HCT116 (cell line): ENCODE results near the gene STK35. TPM values are rescaled to one million over a fixed set of nuclear protein-coding genes. Genes with fewer than 3 reads are reported as not detected.
A peak's percentile ranks its signal among the peaks of the same experiment; 100 is the strongest.

Experiments used
- ATAC-seq: fragments of 200-7000 bp; cut with Tn5 transposase; 2 replicates; pipeline ENCODE4 v1.9.1; 2020; ENCODE audit warnings: mild to moderate bottlenecking, moderate library complexity
- BruUV-seq: library from RNA; stranded (reverse); fragments of 400-500 nt; replicated peaks from 2 replicates; lab custom pipeline; 2021; lab: Mats Ljungman, UMichigan
- CTCF ChIA-PET: fragments of 300-600 bp; sonication (Branson Sonifier 250); formaldehyde crosslinking; loops from one replicate; lab custom pipeline; 2021; ENCODE audit warnings: antibody characterized with exemption; lab: Charles Lee
- POLR2A ChIA-PET: fragments of 300-600, 350-600 bp; sonication (Branson Sonifier 250); formaldehyde crosslinking; loops from one replicate; lab custom pipeline; 2021; ENCODE audit warnings: antibody characterized with exemption; lab: Charles Lee
- RAD21 ChIA-PET, 2 experiments: fragments of 300-600 bp; sonication (Branson Sonifier 250); formaldehyde crosslinking; loops; one replicate each; lab custom pipeline; 2023; ENCODE audit warnings: low total read pairs in 2 of 2; ENCODE audit not compliant: uncharacterized antibody in 2 of 2, unreplicated experiment in 2 of 2, low non-redundant PET in 1 of 2; lab: Charles Lee
- DNase-seq: peaks from one replicate; pipeline ENCODE4 v3.0.0-alpha.2; 2010; ENCODE audit warnings: low read depth, low spot score
- H2AFZ ChIP-seq: fragments of 200-600 bp; shearing (Covaris generic), sonication (generic); 2 replicates; pipeline ENCODE4 v1.6.1; 2017; ENCODE audit warnings: low read depth, mixed run types, mixed read lengths, antibody characterized with exemption, low read length; ENCODE audit not compliant: poor library complexity, severe bottlenecking
- H3K27ac ChIP-seq: 2 replicates; pipeline ENCODE4 v1.5.1; 2012; ENCODE audit warnings: low read depth, low read length
- H3K27me3 ChIP-seq: fragments of 200-600 bp; sonication (generic); 2 replicates; pipeline ENCODE4 v1.6.1; 2016; ENCODE audit warnings: mixed run types, low read length, mixed read lengths; ENCODE audit not compliant: insufficient read depth
- H3K36me3 ChIP-seq, 2 experiments: fragments of 200-500 bp in 1 of 2; fragments of 200-600 bp in 1 of 2; sonication (Bioruptor generic) in 1 of 2; sonication (generic) in 1 of 2; 2 replicates each; pipeline versions ENCODE4 v1.5.1 to v1.6.1; 2014 to 2016; ENCODE audit warnings: low read length in 2 of 2, inconsistent platforms in 1 of 2, mixed read lengths in 1 of 2, mixed run types in 1 of 2; ENCODE audit not compliant: insufficient read depth in 2 of 2, control insufficient read depth in 1 of 2
- H3K4me1 ChIP-seq, 2 experiments: fragments of 200-600 bp in 1 of 2; sonication (generic) in 1 of 2; 2 replicates each; pipeline versions ENCODE4 v1.5.1 to v1.6.1; 2012 to 2017; ENCODE audit warnings: low read length in 2 of 2, inconsistent platforms in 1 of 2, mild to moderate bottlenecking in 1 of 2, mixed read lengths in 1 of 2, mixed run types in 1 of 2, moderate library complexity in 1 of 2; ENCODE audit not compliant: insufficient read depth in 2 of 2, control insufficient read depth in 1 of 2
- H3K4me2 ChIP-seq: fragments of 200-600 bp; sonication (generic); 2 replicates; pipeline ENCODE4 v1.6.1; 2017; ENCODE audit warnings: mixed run types, low read length, mixed read lengths
- H3K4me3 ChIP-seq, 2 experiments: fragments of 200-600 bp in 1 of 2; sonication (generic) in 1 of 2; replicated peaks in 1 of 2; 2 replicates each; pipeline ENCODE4 v1.5.1; 2011 to 2016; ENCODE audit warnings: low read length in 2 of 2, control low read depth in 1 of 2, low read depth in 1 of 2, mild to moderate bottlenecking in 1 of 2, mixed read lengths in 1 of 2, mixed run types in 1 of 2
- H3K79me2 ChIP-seq: fragments of 200-600 bp; sonication (generic); 2 replicates; pipeline ENCODE4 v1.6.1; 2017; ENCODE audit warnings: mild to moderate bottlenecking, mixed run types, low read length, moderate library complexity, mixed read lengths; ENCODE audit not compliant: insufficient read depth
- H3K9ac ChIP-seq: fragments of 200-600 bp; sonication (generic); 2 replicates; pipeline ENCODE4 v1.6.1; 2016; ENCODE audit warnings: low read length, mixed read lengths
- H3K9me2 ChIP-seq: fragments of 200-600 bp; sonication (generic), shearing (Covaris generic); 2 replicates; pipeline ENCODE4 v1.6.1; 2017; ENCODE audit warnings: mixed run types, mild to moderate bottlenecking, moderate library complexity; ENCODE audit not compliant: insufficient read depth
- H3K9me3 ChIP-seq, 2 experiments: fragments of 200-500 bp in 1 of 2; fragments of 200-600 bp in 1 of 2; sonication (Bioruptor generic) in 1 of 2; sonication (generic) in 1 of 2; 2 replicates each; pipeline ENCODE4 v1.6.1; 2014 to 2017; ENCODE audit warnings: low read length in 2 of 2, mixed read lengths in 2 of 2, inconsistent platforms in 1 of 2, low read depth in 1 of 2, mild to moderate bottlenecking in 1 of 2, mixed run types in 1 of 2, moderate library complexity in 1 of 2; ENCODE audit not compliant: control insufficient read depth in 1 of 2, insufficient read depth in 1 of 2
- H4K20me1 ChIP-seq: fragments of 200-600 bp; sonication (generic), shearing (Covaris generic); 2 replicates; pipeline ENCODE4 v1.6.1; 2017; ENCODE audit warnings: mixed run types, mild to moderate bottlenecking, moderate library complexity; ENCODE audit not compliant: insufficient read depth
- CEBPB ChIP-seq: IDR thresholded peaks from 2 replicates; pipeline ENCODE4 v1.6.1; 2012; ENCODE audit warnings: low read depth
- EGR1 ChIP-seq: IDR thresholded peaks from 2 replicates; pipeline ENCODE4 v1.6.1; 2012; ENCODE audit warnings: low read depth
- ELF1 ChIP-seq: IDR thresholded peaks from 2 replicates; pipeline ENCODE4 v1.6.1; 2012; ENCODE audit warnings: low read depth, borderline replicate concordance
- FOSL1 ChIP-seq: IDR thresholded peaks from 2 replicates; pipeline ENCODE4 v1.6.1; 2012; ENCODE audit warnings: low read depth
- JUND ChIP-seq: IDR thresholded peaks from 2 replicates; pipeline ENCODE4 v1.6.1; 2012
- POLR2AphosphoS5 ChIP-seq: IDR thresholded peaks from 2 replicates; pipeline ENCODE4 v1.6.1; 2011; ENCODE audit warnings: mild to moderate bottlenecking, low read depth, low read length, moderate library complexity
- SP1 ChIP-seq: IDR thresholded peaks from 2 replicates; pipeline ENCODE4 v1.6.1; 2012; ENCODE audit warnings: low read depth
- intact Hi-C: fragments of 100-400 bp; cut with micrococcal nuclease; formaldehyde crosslinking; loops from 2 replicates; pipeline ENCODE4 v1.10.0; 2022
- total RNA-seq: library from RNA; stranded (reverse); gene quantifications from one replicate; pipeline ENCODE4 v1.2.1, GENCODE V29; 2021; ENCODE audit not compliant: unreplicated experiment
- TF ChIP-seq, protein P1 (sequence below), 3 experiments: fragments of 200-600 bp in 1 of 3; sonication (generic) in 1 of 3; IDR thresholded peaks in 2 of 3; conservative IDR thresholded peaks in 1 of 3; 2 replicates each; pipeline ENCODE4 v1.5.1; 2012 to 2017; ENCODE audit warnings: low read depth in 2 of 3, low read length in 2 of 3, antibody characterized with exemption in 1 of 3, borderline replicate concordance in 1 of 3, control low read depth in 1 of 3, mild to moderate bottlenecking in 1 of 3, mixed read lengths in 1 of 3, mixed run types in 1 of 3, moderate library complexity in 1 of 3; ENCODE audit not compliant: insufficient read depth in 1 of 3

The STK35 gene
- total RNA-seq, 1 experiment from 2014 or later, result 32.8 TPM

DNA sequence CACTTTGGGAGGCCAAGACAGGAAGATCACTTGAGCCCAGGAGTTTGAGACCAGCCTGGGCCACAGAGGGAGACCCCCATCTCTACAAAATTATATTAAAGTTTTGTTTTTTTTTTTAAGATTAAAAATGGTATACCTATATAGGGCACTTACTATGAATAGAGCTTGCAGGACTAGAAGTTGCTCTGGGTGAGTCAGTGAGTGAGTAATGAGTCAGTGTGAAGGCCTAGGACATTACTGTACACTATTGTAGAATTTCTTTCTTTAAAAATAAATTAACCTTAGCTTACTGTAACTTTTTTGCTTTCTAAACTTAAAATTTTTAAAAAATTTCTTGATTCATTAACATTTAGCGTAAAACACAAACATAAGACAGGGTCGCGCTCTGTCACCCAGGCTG lies 29.7 kb downstream of the STK35 start:
- ChIA-PET CTCF (interaction anchor here (2.3 kb wide), 1 partner anchor 41 kb away, joined by 6 read pairs; no protein-coding TSS in a partner anchor), POLR2A (no interaction called here)
- peak overlapping the region; percentile 69 for H3K4me2 ChIP-seq

DNA sequence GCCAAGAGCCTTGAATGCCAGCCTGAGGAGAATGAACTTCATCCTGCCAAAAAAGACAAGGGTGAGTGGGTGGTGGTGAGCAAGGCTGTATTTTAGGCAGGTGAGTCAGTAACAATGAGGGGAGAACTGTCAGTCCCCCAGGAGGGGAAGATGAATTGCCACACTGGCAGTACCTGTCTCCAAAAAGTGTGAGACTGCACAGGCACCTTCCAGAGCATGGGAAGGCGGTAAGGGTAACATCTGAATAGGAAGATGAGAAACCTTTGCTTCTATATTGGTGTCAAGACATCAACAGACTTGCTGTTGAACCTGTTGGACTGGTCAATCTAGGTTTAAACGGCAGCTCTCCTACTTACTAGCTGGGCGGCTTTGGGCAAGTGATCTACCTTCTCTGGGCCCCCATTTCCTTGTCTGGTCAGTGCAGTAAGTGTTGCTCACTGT lies 30.9 kb downstream of the STK35 start:
- ATAC-seq, result peak; percentile 60
- Histone ChIP-seq H3K36me3 (no peaks in the 10 kb centered on the region), H3K27ac (no peak overlapping the region), H2AFZ (no peak overlapping the region), H3K4me1 (peaks cover 23 to 45% of the 10 kb centered on the region in 2 experiments), H3K9ac (0 out of 2 replicates have a peak overlapping the region, but pooled peaks have one; percentile 7), H3K4me2 (peak overlapping the region; percentile 69), H3K9me3 (no peaks in the 10 kb centered on the region), H3K4me3 (peak overlapping the region in 1 of 2 experiments; percentile 28; a peak in 1 of 4 replicates), H4K20me1 (peaks cover 10% of the 10 kb centered on the region; the same call in 1 of the 2 replicates), H3K27me3 (no peaks in the 10 kb centered on the region), H3K9me2 (no peaks in the 10 kb centered on the region), H3K79me2 (peaks cover 90% of the 10 kb centered on the region)
- BruUV-seq, result no TSS peak
- ChIA-PET CTCF (interaction anchor here (1.2 to 2.3 kb wide), 3 partner anchors 8 to 40 kb away, joined by 3 to 6 read pairs (median 3); no protein-coding TSS in a partner anchor), RAD21 (no interaction called here), POLR2A (no interaction called here)
- no peak for TF ChIP-seq CEBPB
- TF ChIP-seq ELF1, result no peak
- TF ChIP-seq JUND, result peak; percentile 55
- TF ChIP-seq SP1, result peak; percentile 46; the same call in 1 of the 2 replicates
- TF ChIP-seq POLR2AphosphoS5, result no peak
- peak; percentile 78; the same call in 1 of the 2 replicates for TF ChIP-seq EGR1
- peak; percentile 24; the same call in 1 of the 2 replicates for TF ChIP-seq FOSL1
- intact Hi-C loops, result loop anchor here (1.0 kb wide), 1 partner anchor 28 kb away; no protein-coding TSS in a partner anchor
- DNase-seq, result peak; percentile 19

More for the DNA sequence above, 29.7 kb downstream of the STK35 start:
- H3K4me3 ChIP-seq, result no peak overlapping the region
- no peaks in the 10 kb centered on the region for H3K9me2 ChIP-seq
- peaks cover 91% of the 10 kb centered on the region for H3K79me2 ChIP-seq
- RAD21 ChIA-PET, result no interaction called here
- intact Hi-C loops, result no loop called here
- no peaks in the 10 kb centered on the region for H3K36me3 ChIP-seq
- peak; percentile 6 for DNase-seq
- H3K9me3 ChIP-seq, result no peaks in the 10 kb centered on the region
- no TSS peak for BruUV-seq
- no peak overlapping the region for H2AFZ ChIP-seq
- H3K27ac ChIP-seq, result no peak overlapping the region
- H3K9ac ChIP-seq, result no peak overlapping the region
- H3K4me1 ChIP-seq, result peaks cover 23 to 45% of the 10 kb centered on the region in 2 experiments
- no peaks in the 10 kb centered on the region for H3K27me3 ChIP-seq
- H4K20me1 ChIP-seq, result peaks cover 10% of the 10 kb centered on the region; the same call in 1 of the 2 replicates
- ATAC-seq, result peak; percentile 58; the same call in 1 of the 2 replicates
- TF ChIP-seq FOSL1 (peak; percentile 77), JUND (peak; percentile 58; the same call in 1 of the 2 replicates)
- TF ChIP-seq, protein P1, sequence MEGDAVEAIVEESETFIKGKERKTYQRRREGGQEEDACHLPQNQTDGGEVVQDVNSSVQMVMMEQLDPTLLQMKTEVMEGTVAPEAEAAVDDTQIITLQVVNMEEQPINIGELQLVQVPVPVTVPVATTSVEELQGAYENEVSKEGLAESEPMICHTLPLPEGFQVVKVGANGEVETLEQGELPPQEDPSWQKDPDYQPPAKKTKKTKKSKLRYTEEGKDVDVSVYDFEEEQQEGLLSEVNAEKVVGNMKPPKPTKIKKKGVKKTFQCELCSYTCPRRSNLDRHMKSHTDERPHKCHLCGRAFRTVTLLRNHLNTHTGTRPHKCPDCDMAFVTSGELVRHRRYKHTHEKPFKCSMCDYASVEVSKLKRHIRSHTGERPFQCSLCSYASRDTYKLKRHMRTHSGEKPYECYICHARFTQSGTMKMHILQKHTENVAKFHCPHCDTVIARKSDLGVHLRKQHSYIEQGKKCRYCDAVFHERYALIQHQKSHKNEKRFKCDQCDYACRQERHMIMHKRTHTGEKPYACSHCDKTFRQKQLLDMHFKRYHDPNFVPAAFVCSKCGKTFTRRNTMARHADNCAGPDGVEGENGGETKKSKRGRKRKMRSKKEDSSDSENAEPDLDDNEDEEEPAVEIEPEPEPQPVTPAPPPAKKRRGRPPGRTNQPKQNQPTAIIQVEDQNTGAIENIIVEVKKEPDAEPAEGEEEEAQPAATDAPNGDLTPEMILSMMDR (IDR thresholded peaks at IDR 0.05 in 2 of 3, conservative IDR thresholded peaks at IDR 0.05 in 1 of 3; ENCODE audit: borderline replicate concordance in 1 of 3, insufficient read depth in 1 of 3, low read depth in 2 of 3, low read length in 2 of 3), result no peak
